ENCODE measurements around the gene CLMN.

Gene CLMN

GRCh38 chr14:95192311-95192710 lies 127.4 kb downstream of the CLMN start:
- no peaks in the 10 kb centered on the region for H3K27me3 Mint-ChIP-seq
- peaks cover 3 to 7% of the 10 kb centered on the region in 2 donors for H3K9me3 Mint-ChIP-seq
- no peak for ATAC-seq (replicated peaks)
- no peak overlapping the region for H3K27ac Mint-ChIP-seq
- no peak for DNase-seq
- H3K36me3 Mint-ChIP-seq: peaks cover 8 to 13% of the 10 kb centered on the region in 2 donors
- H3K4me3 Mint-ChIP-seq: no peak overlapping the region
- peaks cover 7 to 12% of the 10 kb centered on the region in 2 donors for H3K4me1 Mint-ChIP-seq

GRCh38 chr14:95191445-95192199 lies 128.1 kb downstream of the CLMN start:
- H3K36me3 Mint-ChIP-seq: peaks cover 12 to 13% of the 10 kb centered on the region in 2 donors
- ATAC-seq (replicated peaks) (no peak), DNase-seq (no peak)
- no peaks in the 10 kb centered on the region for H3K27me3 Mint-ChIP-seq
- H3K4me3 Mint-ChIP-seq: no peak overlapping the region
- no peak overlapping the region for H3K27ac Mint-ChIP-seq
- H3K9me3 Mint-ChIP-seq: peaks cover 3 to 7% of the 10 kb centered on the region in 2 donors
- H3K4me1 Mint-ChIP-seq: peaks cover 6 to 7% of the 10 kb centered on the region in 2 donors

- Mint-ChIP-seq H3K27me3 (peaks cover 0 to 6% of the 10 kb centered on the region in 2 donors), H3K9me3 (peaks cover 3 to 7% of the 10 kb centered on the region in 2 donors), H3K27ac (no peak overlapping the region), H3K4me3 (no peak overlapping the region), H3K4me1 (peaks cover 3 to 4% of the 10 kb centered on the region in 2 donors), H3K36me3 (peaks cover 12 to 13% of the 10 kb centered on the region in 2 donors)
- DNase-seq: no peak
- ATAC-seq (replicated peaks): no peak
Observed at GRCh38 chr14:95190857-95191256, 128.9 kb downstream of the CLMN start.

GRCh38 chr14:95190346-95190840 lies 129.3 kb downstream of the CLMN start:
- no peak overlapping the region for H3K4me3 Mint-ChIP-seq
- peaks cover 0 to 11% of the 10 kb centered on the region in 2 donors for H3K27me3 Mint-ChIP-seq
- no peak overlapping the region for H3K27ac Mint-ChIP-seq
- ATAC-seq (replicated peaks) (no peak), DNase-seq (no peak)
- peaks cover 3 to 7% of the 10 kb centered on the region in 2 donors for H3K9me3 Mint-ChIP-seq
- H3K4me1 Mint-ChIP-seq: peaks cover 5 to 9% of the 10 kb centered on the region in 2 donors
- H3K36me3 Mint-ChIP-seq: peaks cover 12 to 15% of the 10 kb centered on the region in 2 donors

- H3K27me3 Mint-ChIP-seq: peaks cover 0 to 18% of the 10 kb centered on the region in 2 donors
- no peak for ATAC-seq (replicated peaks)
Observed at GRCh38 chr14:95189367-95190132, 130.2 kb downstream of the CLMN start.

GRCh38 chr14:95188380-95188779 lies 131.3 kb downstream of the CLMN start:
- Mint-ChIP-seq H3K27ac (no peak overlapping the region), H3K4me1 (peaks cover 9 to 12% of the 10 kb centered on the region in 2 donors), H3K36me3 (peaks cover 12 to 15% of the 10 kb centered on the region in 2 donors), H3K9me3 (peaks cover 3 to 7% of the 10 kb centered on the region in 2 donors), H3K27me3 (peaks cover 0 to 18% of the 10 kb centered on the region in 2 donors), H3K4me3 (no peak overlapping the region)
- no peak for ATAC-seq (replicated peaks)
- DNase-seq: no peak

More at GRCh38 chr14:95189367-95190132, 130.2 kb downstream of the CLMN start:
- H3K9me3 Mint-ChIP-seq: peaks cover 3 to 7% of the 10 kb centered on the region in 2 donors
- H3K36me3 Mint-ChIP-seq: peaks cover 12 to 15% of the 10 kb centered on the region in 2 donors
- H3K27ac Mint-ChIP-seq: no peak overlapping the region
- no peak overlapping the region for H3K4me3 Mint-ChIP-seq
- peaks cover 6 to 12% of the 10 kb centered on the region in 2 donors for H3K4me1 Mint-ChIP-seq
- no peak for DNase-seq

- peaks cover 0 to 18% of the 10 kb centered on the region in 2 donors for H3K27me3 Mint-ChIP-seq
- H3K4me1 Mint-ChIP-seq: peaks cover 9 to 12% of the 10 kb centered on the region in 2 donors
- peaks cover 15 to 19% of the 10 kb centered on the region in 2 donors for H3K36me3 Mint-ChIP-seq
- DNase-seq (no peak), ATAC-seq (replicated peaks) (peak in 1 of 2 donors; percentile 34)
- H3K9me3 Mint-ChIP-seq: peaks cover 3 to 7% of the 10 kb centered on the region in 2 donors
- peak overlapping the region; percentile 20 to 62 for H3K4me3 Mint-ChIP-seq
- H3K27ac Mint-ChIP-seq: no peak overlapping the region
Observed at GRCh38 chr14:95185767-95186392, 133.8 kb downstream of the CLMN start.

- no peak overlapping the region for H3K27ac Mint-ChIP-seq
- DNase-seq: no peak
Observed at GRCh38 chr14:95185033-95185766, 134.5 kb downstream of the CLMN start.

GRCh38 chr14:95184413-95184790 lies 135.3 kb downstream of the CLMN start:
- Mint-ChIP-seq H3K27me3 (peaks cover 0 to 18% of the 10 kb centered on the region in 2 donors), H3K9me3 (peaks cover 3 to 7% of the 10 kb centered on the region in 2 donors), H3K27ac (no peak overlapping the region), H3K4me1 (peaks cover 9 to 12% of the 10 kb centered on the region in 2 donors), H3K4me3 (no peak overlapping the region), H3K36me3 (peaks cover 18 to 30% of the 10 kb centered on the region in 2 donors)
- ATAC-seq (replicated peaks) (no peak), DNase-seq (no peak)

More at GRCh38 chr14:95185033-95185766, 134.5 kb downstream of the CLMN start:
- Mint-ChIP-seq H3K36me3 (peaks cover 18 to 26% of the 10 kb centered on the region in 2 donors), H3K27me3 (peaks cover 0 to 18% of the 10 kb centered on the region in 2 donors), H3K4me3 (peak overlapping the region in 1 of 2 donors; percentile 62), H3K9me3 (peaks cover 3 to 7% of the 10 kb centered on the region in 2 donors), H3K4me1 (peaks cover 9 to 12% of the 10 kb centered on the region in 2 donors)
- no peak for ATAC-seq (replicated peaks)

GRCh38 chr14:95183532-95184412 lies 135.9 kb downstream of the CLMN start:
- ATAC-seq (replicated peaks) (no peak), DNase-seq (no peak)
- Mint-ChIP-seq H3K27me3 (peaks cover 0 to 18% of the 10 kb centered on the region in 2 donors), H3K9me3 (peaks cover 3 to 7% of the 10 kb centered on the region in 2 donors), H3K4me1 (peaks cover 9 to 12% of the 10 kb centered on the region in 2 donors), H3K4me3 (no peak overlapping the region), H3K36me3 (peaks cover 20 to 33% of the 10 kb centered on the region in 2 donors), H3K27ac (no peak overlapping the region)

- Mint-ChIP-seq H3K27me3 (peaks cover 0 to 18% of the 10 kb centered on the region in 2 donors), H3K27ac (no peak overlapping the region), H3K4me3 (no peak overlapping the region), H3K4me1 (peaks cover 9 to 12% of the 10 kb centered on the region in 2 donors), H3K9me3 (peaks cover 2% of the 10 kb centered on the region in 2 donors), H3K36me3 (peaks cover 16 to 31% of the 10 kb centered on the region in 2 donors)
- no peak for DNase-seq
- ATAC-seq (replicated peaks): no peak
Observed at GRCh38 chr14:95183082-95183481, 136.6 kb downstream of the CLMN start.

- Mint-ChIP-seq H3K4me1 (peaks cover 9 to 12% of the 10 kb centered on the region in 2 donors), H3K9me3 (no peaks in the 10 kb centered on the region), H3K27me3 (peaks cover 0 to 18% of the 10 kb centered on the region in 2 donors), H3K36me3 (peaks cover 11 to 27% of the 10 kb centered on the region in 2 donors), H3K4me3 (no peak overlapping the region), H3K27ac (no peak overlapping the region)
- ATAC-seq (replicated peaks): no peak
- DNase-seq: no peak
Observed at GRCh38 chr14:95182379-95182778, 137.3 kb downstream of the CLMN start.
